Measurements from ENCODE around the gene ARMC3.

- no peak for TF ChIP-seq CTCF (IDR thresholded peaks at IDR 0.05)
- no peak for TF ChIP-seq POLR2AphosphoS5 (IDR thresholded peaks at IDR 0.05)
These were observed 26.8 kb upstream of the ARMC3 start for GRCh38 chr10:22900841-22901601.
